ENCODE results near the gene PHTF1. TPM values are rescaled to one million over a fixed set of nuclear protein-coding genes. Genes with fewer than 3 reads are reported as not detected.
"Not testable (repeated sequence)": the region's sequence is repeated elsewhere in the genome, so short reads cannot be mapped to it uniquely, and the experiment has no call there.

The PHTF1 gene
- total RNA-seq, 4 donors from 2014 or later = 11.3 to 23.3 (median 17.9) TPM

DNA sequence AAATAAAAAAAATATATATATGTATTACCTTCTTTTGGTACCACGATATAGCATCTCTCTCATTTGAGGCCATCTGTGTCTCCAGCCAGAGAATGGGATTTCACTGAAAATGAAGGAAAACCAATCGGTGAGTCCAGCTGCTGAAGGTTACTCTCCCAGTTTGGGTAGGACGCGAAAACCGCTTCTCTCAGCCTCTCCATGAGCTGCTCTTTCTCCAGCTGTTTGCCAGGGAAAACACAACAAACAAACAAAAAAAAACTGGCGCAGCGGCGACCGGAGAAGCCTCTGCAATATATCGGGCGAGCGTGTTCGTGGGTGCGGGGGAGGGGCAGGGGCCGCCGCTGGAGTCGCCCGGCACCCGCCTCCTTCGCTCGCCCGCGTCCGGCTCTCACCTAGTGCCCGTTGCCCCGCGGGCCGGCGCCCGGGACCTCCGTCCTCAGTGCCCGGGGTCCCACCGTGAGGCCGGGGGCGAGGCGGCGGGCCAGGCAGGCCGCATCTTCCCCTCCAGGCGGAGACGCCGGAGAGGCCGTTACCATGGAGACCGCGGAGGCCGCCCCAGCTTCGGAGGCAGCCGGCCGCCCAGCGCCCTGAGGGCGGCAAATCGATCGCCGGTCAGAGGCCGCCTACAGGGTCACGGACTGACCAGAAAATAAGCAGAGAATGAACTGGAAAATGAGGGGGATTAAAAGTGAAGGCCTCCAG lies 504 bp downstream of the PHTF1 start:
- 0 to 1% methylated on average over 13 to 37 of the region's 55 CpGs for WGBS, 2 donors
- Histone ChIP-seq H3K4me1 (peaks cover 0 to 25% (median 5%) of the 10 kb centered on the region in 4 donors), H3K27ac (peak overlapping the region; percentile 75 to 97 (median 92)), H3K27me3 (no peaks in the 10 kb centered on the region), H3K9me3 (no peaks in the 10 kb centered on the region), H3K36me3 (peaks cover 0 to 10% (median 0%) of the 10 kb centered on the region in 3 donors), H3K4me3 (peak overlapping the region; percentile 85 to 98 (median 88))
- no peak for TF ChIP-seq POLR2A (IDR thresholded peaks at IDR 0.05)
- no peak for TF ChIP-seq EP300 (IDR thresholded peaks at IDR 0.05)
- TF ChIP-seq, protein P1, sequence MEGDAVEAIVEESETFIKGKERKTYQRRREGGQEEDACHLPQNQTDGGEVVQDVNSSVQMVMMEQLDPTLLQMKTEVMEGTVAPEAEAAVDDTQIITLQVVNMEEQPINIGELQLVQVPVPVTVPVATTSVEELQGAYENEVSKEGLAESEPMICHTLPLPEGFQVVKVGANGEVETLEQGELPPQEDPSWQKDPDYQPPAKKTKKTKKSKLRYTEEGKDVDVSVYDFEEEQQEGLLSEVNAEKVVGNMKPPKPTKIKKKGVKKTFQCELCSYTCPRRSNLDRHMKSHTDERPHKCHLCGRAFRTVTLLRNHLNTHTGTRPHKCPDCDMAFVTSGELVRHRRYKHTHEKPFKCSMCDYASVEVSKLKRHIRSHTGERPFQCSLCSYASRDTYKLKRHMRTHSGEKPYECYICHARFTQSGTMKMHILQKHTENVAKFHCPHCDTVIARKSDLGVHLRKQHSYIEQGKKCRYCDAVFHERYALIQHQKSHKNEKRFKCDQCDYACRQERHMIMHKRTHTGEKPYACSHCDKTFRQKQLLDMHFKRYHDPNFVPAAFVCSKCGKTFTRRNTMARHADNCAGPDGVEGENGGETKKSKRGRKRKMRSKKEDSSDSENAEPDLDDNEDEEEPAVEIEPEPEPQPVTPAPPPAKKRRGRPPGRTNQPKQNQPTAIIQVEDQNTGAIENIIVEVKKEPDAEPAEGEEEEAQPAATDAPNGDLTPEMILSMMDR (IDR thresholded peaks at IDR 0.05) = peak in 1 of 5 experiments; percentile 10
- peak; percentile 19 to 23 for DNase-seq (ENCODE audit: low spot score in 2 of 2)

DNA sequence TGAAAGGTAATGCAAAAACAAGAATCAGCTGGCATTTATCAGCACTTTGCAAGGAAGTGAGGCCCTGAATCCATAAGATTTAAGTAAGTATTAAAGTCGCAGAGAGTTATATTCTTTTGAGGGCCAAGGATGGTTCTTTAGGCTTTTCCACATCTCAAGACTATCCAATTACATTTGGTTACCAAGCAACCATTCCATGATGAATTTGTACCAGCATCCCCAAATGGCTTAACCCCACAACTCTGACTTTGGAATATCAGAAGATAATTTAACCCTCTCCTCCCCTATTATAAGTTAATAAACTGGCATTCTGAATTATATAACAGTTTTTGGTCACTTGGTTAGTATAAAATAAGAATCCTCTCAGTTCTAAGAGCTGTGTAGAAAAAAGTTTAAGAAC lies 2.8 kb downstream of the PHTF1 start:
- Histone ChIP-seq H3K4me1 (peaks cover 0 to 25% (median 5%) of the 10 kb centered on the region in 4 donors), H3K4me3 (no peak overlapping the region), H3K27ac (no peak overlapping the region), H3K36me3 (peaks cover 0 to 12% (median 0%) of the 10 kb centered on the region in 3 donors), H3K9me3 (no peaks in the 10 kb centered on the region), H3K27me3 (no peaks in the 10 kb centered on the region)
- WGBS, 2 donors = 72 to 83% methylated on average over 1 of the region's 1 CpG
- TF ChIP-seq, protein P1 (IDR thresholded peaks at IDR 0.05) = no peak
- TF ChIP-seq POLR2A (IDR thresholded peaks at IDR 0.05) (no peak), EP300 (IDR thresholded peaks at IDR 0.05) (no peak)
- no peak for DNase-seq (ENCODE audit: low spot score in 2 of 2)

DNA sequence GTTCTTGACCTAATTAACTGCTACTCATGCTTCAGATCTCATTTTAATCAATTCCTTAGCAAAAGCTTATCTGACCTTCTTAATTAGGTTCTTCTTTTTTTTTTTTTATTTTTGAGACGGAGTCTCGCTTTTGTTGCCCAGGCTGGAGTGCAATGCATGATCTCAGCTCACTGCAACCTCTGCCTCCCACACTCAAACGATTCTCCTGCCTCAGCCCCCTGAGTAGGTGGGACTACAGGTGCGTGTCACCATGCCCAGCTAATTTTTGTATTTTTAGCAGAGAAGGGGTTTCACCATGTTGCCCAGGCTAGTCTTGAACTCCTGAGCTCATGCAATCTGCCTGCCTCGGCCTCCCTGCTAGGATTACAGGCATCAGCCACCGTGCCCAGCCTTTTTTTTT lies 6.0 kb downstream of the PHTF1 start:
- not testable (repeated sequence) for H3K27ac ChIP-seq; H3K9me3 ChIP-seq; H3K27me3 ChIP-seq; DNase-seq (ENCODE audit: low spot score in 2 of 2); H3K4me3 ChIP-seq
- peaks cover 0 to 20% (median 3%) of the 10 kb centered on the region in 4 donors for H3K4me1 ChIP-seq
- peaks cover 0 to 12% (median 0%) of the 10 kb centered on the region in 3 donors for H3K36me3 ChIP-seq
- 93 to 94% methylated on average over 6 of the region's 6 CpGs for WGBS, 2 donors

DNA sequence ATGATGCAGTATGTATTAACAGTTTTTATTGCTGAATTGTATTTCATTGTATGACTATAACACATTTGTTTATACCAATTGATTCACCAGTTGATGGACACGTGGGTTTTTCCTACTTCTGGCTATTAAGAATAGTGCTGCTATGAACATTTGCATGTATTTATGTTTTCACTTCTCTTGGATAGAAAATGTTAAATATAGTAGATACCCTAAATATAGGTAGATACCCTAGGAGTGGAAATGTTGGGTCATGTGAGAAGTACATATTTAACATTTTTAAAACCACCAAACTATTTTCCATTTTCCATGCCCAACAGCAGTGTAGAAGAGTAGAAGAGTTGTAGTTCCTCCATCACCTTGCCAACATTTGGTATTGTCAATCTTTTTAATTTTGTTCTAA lies 7.8 kb downstream of the PHTF1 start:
- Histone ChIP-seq H3K27ac (no peak overlapping the region), H3K4me1 (peaks cover 0 to 6% (median 0%) of the 10 kb centered on the region in 4 donors), H3K4me3 (no peak overlapping the region), H3K36me3 (peaks cover 0 to 12% (median 0%) of the 10 kb centered on the region in 3 donors), H3K27me3 (no peaks in the 10 kb centered on the region), H3K9me3 (no peaks in the 10 kb centered on the region)
- no peak for TF ChIP-seq POLR2A (IDR thresholded peaks at IDR 0.05)
- TF ChIP-seq EP300 (IDR thresholded peaks at IDR 0.05) = no peak
- TF ChIP-seq, protein P1 (IDR thresholded peaks at IDR 0.05) = no peak
- 83 to 91% methylated on average over 1 of the region's 1 CpG for WGBS, 2 donors
- DNase-seq (ENCODE audit: low spot score in 2 of 2) = no peak

DNA sequence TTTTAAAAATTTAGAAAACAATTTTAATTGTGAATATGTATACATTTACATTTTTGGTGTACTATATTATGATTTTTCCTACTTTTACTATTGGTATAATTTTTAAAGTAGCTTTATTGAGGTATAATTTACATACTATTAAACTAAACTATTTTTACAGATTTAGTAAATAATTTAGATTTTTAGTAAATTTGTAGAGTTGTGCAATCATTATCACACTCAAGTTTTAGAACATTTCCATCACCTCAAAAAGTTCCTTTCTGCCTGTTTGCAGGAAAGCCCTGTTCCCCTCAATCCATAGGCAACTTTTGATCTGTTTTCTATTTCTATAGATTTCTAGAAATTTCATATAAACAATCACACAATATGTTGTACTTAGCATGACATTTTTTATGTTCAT lies 8.2 kb downstream of the PHTF1 start:
- no peaks in the 10 kb centered on the region for H3K9me3 ChIP-seq
- H3K36me3 ChIP-seq = peaks cover 0 to 12% (median 0%) of the 10 kb centered on the region in 3 donors
- peaks cover 0 to 2% (median 0%) of the 10 kb centered on the region in 4 donors for H3K4me1 ChIP-seq
- no peak for TF ChIP-seq POLR2A (IDR thresholded peaks at IDR 0.05)
- TF ChIP-seq, protein P1 (IDR thresholded peaks at IDR 0.05) = no peak
- TF ChIP-seq EP300 (IDR thresholded peaks at IDR 0.05) = no peak
- no peaks in the 10 kb centered on the region for H3K27me3 ChIP-seq
- no peak overlapping the region for H3K4me3 ChIP-seq
- H3K27ac ChIP-seq = no peak overlapping the region
- DNase-seq (ENCODE audit: low spot score in 2 of 2) = no peak
